Stimulated activated CD4-positive, alpha-beta T cell treated with anti-CD3 and anti-CD28 coated beads, TNF-alpha, amount 100 ng/mL, for 48 hours (primary cell): ENCODE measurements around the gene GGN.
A peak's percentile ranks its signal among the peaks of the same experiment; 100 is the strongest.
"Not testable (repeated sequence)": the region's sequence is repeated elsewhere in the genome, so short reads cannot be mapped to it uniquely, and the experiment has no call there.

Experiments
- DNase-seq, 3 donors: peaks; one replicate each; pipeline ENCODE4 v3.0.0-alpha.2; 2020; ENCODE audit warnings: low read depth in 3 of 3

The GGN gene

GRCh38 chr19:38411898-38412297, 24.1 kb upstream of the GGN start:
- not testable (repeated sequence) for DNase-seq

- no peak for DNase-seq
These were observed 23.3 kb upstream of the GGN start for GRCh38 chr19:38411041-38411712.

- DNase-seq = not testable (repeated sequence)
These were observed 22.6 kb upstream of the GGN start for GRCh38 chr19:38410407-38410806.

GRCh38 chr19:38409631-38410133, 21.8 kb upstream of the GGN start:
- DNase-seq = no peak

- DNase-seq = no peak
These were observed 17.4 kb upstream of the GGN start for GRCh38 chr19:38405276-38405675.

GRCh38 chr19:38404858-38405257, 17.0 kb upstream of the GGN start:
- DNase-seq = no peak

GRCh38 chr19:38402967-38403674, 15.3 kb upstream of the GGN start, which contains the start of gene FAM98C:
Gene FAM98C (plus strand): TSS chr19:38403093. CDS start chr19:38403154, 61 bp downstream.
- DNase-seq = peak; percentile 95 to 96 (median 95)

GRCh38 chr19:38402623-38402966, 14.8 kb upstream of the GGN start:
- no peak for DNase-seq

- no peak for DNase-seq
These were observed 13.3 kb upstream of the GGN start for GRCh38 chr19:38401148-38401547.

- DNase-seq = no peak
These were observed 12.5 kb upstream of the GGN start for GRCh38 chr19:38400361-38400760.

- DNase-seq = no peak
These were observed 11.7 kb upstream of the GGN start for GRCh38 chr19:38399537-38399936.

- DNase-seq = no peak
These were observed 11.2 kb upstream of the GGN start for GRCh38 chr19:38399081-38399480.

- peak in 1 of 3 donors; percentile 52 for DNase-seq
These were observed 7.7 kb upstream of the GGN start for GRCh38 chr19:38395381-38396114.

GRCh38 chr19:38394488-38394887, 6.7 kb upstream of the GGN start:
- peak; percentile 68 to 77 (median 77) for DNase-seq

- DNase-seq = no peak
These were observed 5.0 kb upstream of the GGN start for GRCh38 chr19:38392707-38393308.

- no peak for DNase-seq
These were observed 4.2 kb upstream of the GGN start for GRCh38 chr19:38391911-38392464.

GRCh38 chr19:38389957-38390924, 2.4 kb upstream of the GGN start:
- no peak for DNase-seq

GRCh38 chr19:38389101-38389925, 1.5 kb upstream of the GGN start:
- no peak for DNase-seq

- no peak for DNase-seq
These were observed 691 bp upstream of the GGN start, which contains the start of gene SPRED3 for GRCh38 chr19:38388349-38389100. Gene SPRED3 (plus strand): TSS chr19:38388697. CDS start chr19:38390303, 1,606 bp downstream.
